Gastrocnemius medialis (tissue), 4 donors: Measurements from ENCODE around the gene S100A14. TPM values are rescaled to one million over a fixed set of nuclear protein-coding genes. Genes with fewer than 3 reads are reported as not detected.
A peak's percentile ranks its signal among the peaks of the same experiment; 100 is the strongest.
"Not testable (repeated sequence)": the region's sequence is repeated elsewhere in the genome, so short reads cannot be mapped to it uniquely, and the experiment has no call there.

Source experiments
- ATAC-seq, 2 donors: fragments of 150-250 bp; one replicate each; pipeline ENCODE4 v1.9.1; 2016
- DNase-seq, 2 donors: peaks; one replicate each; pipeline ENCODE4 v3.0.0-alpha.2; 2019
- H3K27ac ChIP-seq, 4 donors: fragments of 200-600 bp; sonication (generic); 1 replicate in 1 of 4; 2 replicates in 3 of 4; pipeline ENCODE4 v1.5.1; 2016 to 2018; ENCODE audit warnings: mild to moderate bottlenecking in 2 of 4, moderate library complexity in 1 of 4
- H3K27me3 ChIP-seq, 3 donors: fragments of 200-600 bp; sonication (generic) in 2 of 3; 1 replicate in 1 of 3; 2 replicates in 2 of 3; pipeline versions ENCODE4 v1.5.1 to v1.6.0; 2016 to 2019; ENCODE audit warnings: mild to moderate bottlenecking in 1 of 3, moderate library complexity in 1 of 3
- H3K36me3 ChIP-seq, 2 donors: fragments of 200-600 bp; sonication (generic) in 1 of 2; one replicate each; pipeline ENCODE4 v1.5.1; 2017 to 2018
- H3K4me1 ChIP-seq, 2 donors: fragments of 200-600 bp; sonication (generic) in 1 of 2; one replicate each; pipeline ENCODE4 v1.5.1; 2016 to 2017; ENCODE audit warnings: mild to moderate bottlenecking in 2 of 2
- H3K4me3 ChIP-seq, 4 donors: fragments of 200-600 bp; sonication (generic) in 3 of 4; 1 replicate in 1 of 4; 2 replicates in 3 of 4; pipeline ENCODE4 v1.5.1; 2016 to 2019; ENCODE audit warnings: mild to moderate bottlenecking in 2 of 4
- H3K9me3 ChIP-seq, 3 donors: fragments of 200-600 bp; sonication (generic) in 2 of 3; 1 replicate in 1 of 3; 2 replicates in 2 of 3; pipeline ENCODE4 v1.5.1; 2016 to 2019
- CTCF ChIP-seq, 5 experiments: fragments of 450-650 bp in 3 of 5; fragments of 200-600 bp in 2 of 5; sonication (generic) in 2 of 5; IDR thresholded peaks in 4 of 5; conservative IDR thresholded peaks in 1 of 5; 1 replicate in 4 of 5; 2 replicates in 1 of 5; pipeline ENCODE4 v1.5.1; 2016 to 2019; ENCODE audit warnings: antibody characterized with exemption in 5 of 5, mild to moderate bottlenecking in 3 of 5, moderate library complexity in 3 of 5
- POLR2A ChIP-seq, 2 donors: fragments of 450-650 bp; IDR thresholded peaks; one replicate each; pipeline ENCODE4 v1.6.1; 2017; ENCODE audit warnings: antibody characterized with exemption in 2 of 2, mild to moderate bottlenecking in 2 of 2, moderate library complexity in 2 of 2
- in situ Hi-C, 4 donors: fragments of 200-750 bp; cut with MboI; loops; one replicate each; pipeline versions ENCODE4 v1.15.0 to v1.8.0; 2017; ENCODE audit warnings: low sequenced_read_pairs in 4 of 4
- intact Hi-C: fragments of 100-400 bp; cut with DNase I; formaldehyde crosslinking; loops from one replicate; pipeline ENCODE4 v1.15.1; 2023; ENCODE audit warnings: low total_unique reads
- total RNA-seq, 4 donors: library from RNA; depleted of rRNA; stranded (reverse); fragments of >200 nt; gene quantifications; one replicate each; pipeline versions ENCODE4 v1.1.0 to v1.2.3, GENCODE V29; 2016

Gene S100A14
- total RNA-seq, 4 donors from 2014 or later: 1.8 TPM; not detected in 3

- TF ChIP-seq POLR2A (IDR thresholded peaks at IDR 0.05) (no peak), CTCF (IDR thresholded peaks at IDR 0.05 in 4 of 5, conservative IDR thresholded peaks at IDR 0.05 in 1 of 5) (no peak)
Observed at GRCh38 chr1:153643100-153643499, 27.0 kb upstream of the S100A14 start.

GRCh38 chr1:153642161-153642560 lies 26.0 kb upstream of the S100A14 start:
- H3K4me1 ChIP-seq: peaks cover 71 to 81% of the 10 kb centered on the region in 2 donors
- TF ChIP-seq CTCF (IDR thresholded peaks at IDR 0.05 in 4 of 5, conservative IDR thresholded peaks at IDR 0.05 in 1 of 5) (no peak), POLR2A (IDR thresholded peaks at IDR 0.05) (no peak)
- no peaks in the 10 kb centered on the region for H3K9me3 ChIP-seq
- ATAC-seq: no peak
- H3K4me3 ChIP-seq: no peak overlapping the region
- H3K27me3 ChIP-seq: no peaks in the 10 kb centered on the region
- in situ Hi-C loops: no loop called here
- intact Hi-C loops: no loop called here
- no peak for DNase-seq
- peak overlapping the region; percentile 95 to 100 (median 100) for H3K27ac ChIP-seq
- peaks cover 0 to 79% of the 10 kb centered on the region in 2 donors for H3K36me3 ChIP-seq

More at GRCh38 chr1:153643100-153643499, 27.0 kb upstream of the S100A14 start:
- Histone ChIP-seq H3K9me3 (no peaks in the 10 kb centered on the region), H3K27me3 (no peaks in the 10 kb centered on the region), H3K4me3 (no peak overlapping the region), H3K4me1 (peaks cover 66 to 80% of the 10 kb centered on the region in 2 donors), H3K27ac (peak overlapping the region; percentile 95 to 100 (median 100)), H3K36me3 (peaks cover 0 to 75% of the 10 kb centered on the region in 2 donors)
- no peak for ATAC-seq
- in situ Hi-C loops (no loop called here), intact Hi-C loops (no loop called here)
- no peak for DNase-seq

GRCh38 chr1:153640861-153641260 lies 24.7 kb upstream of the S100A14 start:
- H3K4me1 ChIP-seq: peaks cover 84 to 94% of the 10 kb centered on the region in 2 donors
- no peak for DNase-seq
- no peaks in the 10 kb centered on the region for H3K9me3 ChIP-seq
- no peak overlapping the region for H3K4me3 ChIP-seq
- no peak for TF ChIP-seq CTCF (IDR thresholded peaks at IDR 0.05 in 4 of 5, conservative IDR thresholded peaks at IDR 0.05 in 1 of 5)
- no peak for TF ChIP-seq POLR2A (IDR thresholded peaks at IDR 0.05)
- intact Hi-C loops: no loop called here
- no peak for ATAC-seq
- H3K27me3 ChIP-seq: no peaks in the 10 kb centered on the region
- peaks cover 0 to 80% of the 10 kb centered on the region in 2 donors for H3K36me3 ChIP-seq
- peak overlapping the region; percentile 95 to 100 (median 100) for H3K27ac ChIP-seq
- in situ Hi-C loops: no loop called here

- DNase-seq, in situ Hi-C loops, H3K27me3 ChIP-seq, H3K4me3 ChIP-seq, ATAC-seq, intact Hi-C loops, H3K9me3 ChIP-seq: not testable (repeated sequence)
- Histone ChIP-seq H3K36me3 (peaks cover 0 to 73% of the 10 kb centered on the region in 2 donors), H3K27ac (peak overlapping the region; percentile 95 to 100 (median 100)), H3K4me1 (peaks cover 90 to 98% of the 10 kb centered on the region in 2 donors)
Observed at GRCh38 chr1:153640213-153640612, 24.1 kb upstream of the S100A14 start.

- TF ChIP-seq POLR2A (IDR thresholded peaks at IDR 0.05): peak; percentile 34 to 63
- TF ChIP-seq CTCF (IDR thresholded peaks at IDR 0.05 in 4 of 5, conservative IDR thresholded peaks at IDR 0.05 in 1 of 5): no peak
- Histone ChIP-seq H3K27ac (peak overlapping the region; percentile 95 to 100 (median 100)), H3K36me3 (peaks cover 0 to 68% of the 10 kb centered on the region in 2 donors), H3K4me3 (peak overlapping the region in 2 of 4 donors; percentile 4 to 8), H3K4me1 (peaks cover 86 to 92% of the 10 kb centered on the region in 2 donors), H3K27me3 (no peaks in the 10 kb centered on the region), H3K9me3 (no peaks in the 10 kb centered on the region)
- ATAC-seq (peak; percentile 83 to 93), DNase-seq (peak; percentile 61 to 81)
- intact Hi-C loops (loop anchor here (10.0 kb wide), 2 partner anchors 786 to 1804 kb away; partner anchors contain the start of genes C2CD4D and RORC), in situ Hi-C loops (no loop called here)
Observed at GRCh38 chr1:153639280-153639679, 23.2 kb upstream of the S100A14 start.
